GM19025 (cell line): Measurements from ENCODE around the gene SOX4.

Experiments used
- ATAC-seq: cut with Tn5 transposase; IDR thresholded peaks from one replicate; pipeline ENCODE4 v1.9.1; 2021; ENCODE audit warnings: mild to moderate bottlenecking, low read depth, moderate library complexity; ENCODE audit not compliant: unreplicated experiment

Gene SOX4

DNA sequence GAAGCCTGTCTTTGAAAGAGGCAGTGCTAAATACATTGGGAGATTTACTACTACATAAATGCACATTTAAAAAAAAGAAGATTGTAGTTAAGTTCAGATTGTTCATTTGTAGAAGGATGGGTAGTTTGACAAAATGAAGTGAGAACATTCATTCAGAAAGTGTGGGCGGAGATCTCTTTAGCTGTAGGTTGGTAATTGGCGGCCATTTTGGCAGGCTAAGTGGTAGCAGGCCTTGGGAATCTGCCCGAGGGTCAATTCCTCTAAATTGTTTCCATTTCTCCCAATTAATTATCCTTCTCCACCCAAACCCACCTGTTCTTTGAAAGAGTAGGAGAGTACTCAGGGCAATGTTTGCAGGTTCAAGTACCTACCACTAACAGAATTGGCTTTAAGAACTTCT, 17.9 kb downstream of the SOX4 start:
- no peak for ATAC-seq

DNA sequence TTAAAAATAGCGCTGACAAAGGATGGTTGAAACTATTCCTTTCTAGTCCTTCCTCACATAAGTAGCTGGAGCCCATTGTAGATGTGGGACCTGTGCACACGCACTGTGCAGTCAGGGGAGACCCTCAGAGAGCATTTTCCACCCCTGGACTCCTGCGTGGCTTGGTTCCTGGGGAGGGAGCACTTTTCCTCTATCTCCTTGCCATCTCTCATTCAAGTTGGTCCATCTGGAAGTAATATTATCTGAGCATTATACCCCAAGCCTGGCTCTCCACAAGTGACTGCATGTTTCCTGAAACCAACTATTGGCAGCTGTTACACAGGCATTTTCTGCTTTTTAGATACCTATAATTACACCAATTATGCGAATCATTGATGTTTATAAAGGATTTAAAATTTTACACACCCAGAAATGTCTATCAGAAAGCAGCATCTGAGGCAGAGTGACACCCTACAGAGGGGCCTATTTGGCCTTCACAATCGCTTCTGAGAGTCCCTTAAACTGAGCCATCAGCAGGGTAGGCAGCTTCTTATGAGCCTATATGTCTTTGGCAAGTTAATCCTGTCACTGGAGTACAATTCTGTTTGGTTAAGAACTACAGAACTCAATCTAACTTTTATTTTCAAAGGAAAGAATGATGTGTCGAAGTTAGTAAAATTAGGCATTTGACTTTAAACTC, 18.7 kb downstream of the SOX4 start:
- no peak for ATAC-seq

DNA sequence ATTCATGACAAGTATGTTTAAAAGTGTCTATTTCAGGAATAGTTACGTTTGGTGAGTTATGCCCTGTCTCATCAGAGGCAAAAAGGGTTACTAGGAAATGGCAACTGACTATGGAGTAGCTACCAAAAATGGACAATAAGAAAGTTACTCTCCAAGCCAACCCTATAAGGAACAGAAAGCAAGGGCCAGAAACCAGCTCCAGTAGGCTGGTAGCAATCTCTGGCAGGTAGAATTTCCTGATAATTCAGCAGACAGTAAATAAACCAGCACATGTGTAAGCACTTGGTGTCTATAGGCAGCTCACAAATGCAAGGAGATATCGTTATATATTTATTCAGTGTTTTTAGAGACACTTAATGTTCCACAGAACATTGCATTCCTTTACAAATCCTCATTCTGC, 20.3 kb downstream of the SOX4 start:
- no peak for ATAC-seq

DNA sequence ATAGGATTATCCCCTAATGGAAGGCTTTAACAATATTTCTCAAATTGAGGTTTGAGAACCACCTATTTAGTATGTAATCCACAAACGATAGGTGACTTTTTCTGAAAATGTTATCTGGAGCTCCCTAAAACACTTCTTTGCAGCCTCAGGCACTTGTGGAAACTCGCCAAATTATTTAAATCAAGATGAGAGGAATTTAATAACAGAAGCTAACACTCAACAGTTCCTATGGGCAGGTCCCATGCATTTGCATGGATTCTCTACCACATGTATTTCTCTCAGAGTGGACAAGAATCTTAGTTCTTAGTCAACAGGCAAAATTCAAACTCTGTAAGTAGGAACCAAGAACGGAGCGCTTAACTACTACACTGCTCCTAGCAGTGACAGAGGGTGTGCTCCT, 20.7 kb downstream of the SOX4 start:
- ATAC-seq: no peak

DNA sequence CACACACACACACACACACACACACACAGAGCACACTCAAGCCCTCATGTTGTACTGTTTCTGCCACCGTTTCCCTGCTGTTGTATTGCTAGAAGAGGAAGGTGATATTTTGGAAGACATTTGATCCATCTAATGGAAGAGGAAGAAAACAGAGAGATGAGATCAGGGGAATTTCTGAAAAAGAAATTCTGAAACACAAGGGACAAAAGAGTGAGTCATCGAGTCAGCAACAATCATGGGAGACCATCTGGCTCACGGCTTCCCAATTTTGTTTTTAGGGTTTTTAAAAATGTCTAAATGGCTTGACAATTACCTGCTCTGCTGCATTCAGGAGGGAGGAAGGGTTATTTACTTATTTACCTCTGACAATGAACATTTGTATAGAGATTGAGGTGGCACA, 22.0 kb downstream of the SOX4 start:
- ATAC-seq: no peak

DNA sequence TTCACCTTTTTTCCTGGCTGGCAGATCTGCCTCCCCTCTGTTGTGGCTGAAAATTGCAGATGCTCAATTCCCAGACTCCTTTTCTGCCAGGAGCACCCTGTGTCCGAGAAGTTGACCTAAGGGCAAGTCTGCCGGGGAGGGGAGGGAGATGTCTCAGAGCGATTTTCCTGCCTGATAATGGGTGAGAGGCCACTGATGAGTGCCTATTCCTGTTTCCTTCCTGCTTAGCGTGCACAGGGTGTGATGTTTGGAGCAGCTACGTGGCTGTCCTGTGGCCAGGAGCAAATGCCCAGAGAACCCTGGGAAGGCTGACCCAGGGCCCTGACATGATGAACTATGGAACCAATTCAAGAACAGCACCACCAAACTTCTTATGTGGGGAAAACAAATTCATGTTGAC, 22.5 kb downstream of the SOX4 start:
- ATAC-seq: no peak

DNA sequence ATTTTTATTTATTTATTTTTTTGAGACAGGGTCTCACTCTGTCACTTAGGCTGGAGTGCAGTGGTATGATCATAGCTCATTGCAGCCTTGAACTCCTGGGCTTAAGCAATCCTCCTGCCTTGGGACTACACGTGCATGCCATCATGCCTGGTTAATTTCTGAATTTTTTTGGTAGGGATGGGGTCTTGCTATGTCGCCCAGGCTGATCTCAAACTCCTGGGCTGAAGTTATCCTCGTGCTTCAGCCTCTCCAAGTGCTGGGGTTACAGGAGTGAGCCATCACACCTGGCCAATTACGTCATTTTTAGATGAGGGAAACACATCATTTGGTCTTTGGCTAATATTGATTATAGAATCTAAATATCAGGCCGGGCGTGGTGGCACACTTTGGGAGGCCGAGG, 32.1 kb downstream of the SOX4 start:
- ATAC-seq: no peak

DNA sequence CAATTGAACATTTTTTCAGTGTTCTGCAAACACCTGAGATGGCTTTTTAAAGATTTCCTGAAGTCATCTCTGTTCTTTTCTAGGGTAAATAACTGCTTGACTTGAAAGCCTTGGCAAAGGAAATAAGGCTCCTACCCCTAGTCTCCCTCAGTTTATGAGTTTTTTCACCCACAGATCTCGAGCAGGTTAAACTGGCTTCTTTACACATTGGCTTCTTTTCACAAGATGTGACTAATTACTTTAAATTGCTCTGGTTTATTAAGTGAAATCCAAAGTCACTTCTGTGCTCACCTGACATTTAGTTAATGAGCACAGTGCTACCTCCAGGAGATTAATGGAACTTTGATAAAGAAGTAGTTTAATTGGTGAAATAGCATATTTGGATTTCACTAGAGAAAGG, 33.2 kb downstream of the SOX4 start:
- ATAC-seq: no peak

DNA sequence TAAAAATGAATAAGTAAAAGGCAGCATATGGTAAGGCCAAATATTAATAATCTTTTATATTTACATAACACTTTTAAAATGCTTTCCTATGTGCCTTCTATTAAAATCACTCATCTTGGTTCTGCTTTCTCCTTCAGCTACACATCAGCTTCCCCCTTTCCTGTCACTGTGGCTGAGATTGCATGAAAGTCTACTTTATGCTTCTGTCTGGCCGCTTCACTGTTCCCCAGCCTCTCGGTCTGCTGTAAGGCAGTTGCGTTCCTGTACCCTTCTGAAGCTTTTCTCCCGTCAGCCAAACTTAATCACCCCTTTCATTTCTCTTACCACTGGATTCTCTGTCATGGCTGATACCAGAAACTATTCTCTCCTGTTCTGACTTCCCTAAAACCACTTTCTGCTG, 34.6 kb downstream of the SOX4 start:
- no peak for ATAC-seq

DNA sequence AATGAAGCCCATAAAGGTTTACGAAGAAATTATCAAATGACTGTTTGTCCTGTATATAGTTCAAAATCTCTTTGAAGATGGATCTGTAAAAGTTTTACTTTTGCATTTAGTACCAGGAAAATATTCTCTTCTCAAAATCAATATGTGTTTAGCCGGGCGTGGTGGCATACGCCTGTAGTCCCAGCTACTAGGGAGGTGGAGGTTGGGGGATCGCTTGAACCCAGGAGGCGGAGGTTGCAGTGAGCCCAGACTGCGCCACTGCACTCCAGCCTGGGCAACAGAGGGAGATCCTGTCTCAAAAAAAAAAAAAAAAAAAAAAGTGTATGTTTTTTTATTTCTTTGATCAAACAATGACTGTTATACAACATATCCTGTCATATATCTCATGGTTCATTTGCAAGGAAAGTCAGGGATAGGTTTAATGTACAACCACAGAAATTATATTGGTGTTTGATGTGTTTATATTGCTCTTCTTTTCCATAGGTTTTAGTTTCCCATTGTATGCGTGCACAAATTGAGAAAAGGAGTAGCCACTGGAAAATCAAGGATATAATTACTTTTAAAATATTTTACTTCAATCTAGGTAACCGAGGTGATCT, 40.1 kb downstream of the SOX4 start:
- no peak for ATAC-seq

DNA sequence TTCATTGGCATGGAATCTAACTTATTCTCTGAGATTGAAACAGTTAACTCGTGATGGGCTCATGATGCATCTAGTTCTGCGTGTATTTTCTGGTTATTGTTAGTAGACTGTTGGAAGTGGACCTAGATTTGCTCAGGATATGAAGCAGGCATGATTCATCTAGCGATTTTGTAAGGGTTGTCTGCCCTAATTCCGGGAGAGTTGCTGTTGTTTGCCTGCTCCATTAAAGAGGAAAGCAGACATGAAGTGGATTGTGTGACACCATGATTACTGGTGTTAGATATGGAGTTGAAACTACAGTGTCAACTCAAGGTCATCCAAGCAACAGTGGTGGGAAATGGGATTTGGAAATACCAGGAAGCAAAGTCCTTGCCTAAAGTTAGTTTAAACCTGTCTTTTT, 41.0 kb downstream of the SOX4 start:
- no peak for ATAC-seq

DNA sequence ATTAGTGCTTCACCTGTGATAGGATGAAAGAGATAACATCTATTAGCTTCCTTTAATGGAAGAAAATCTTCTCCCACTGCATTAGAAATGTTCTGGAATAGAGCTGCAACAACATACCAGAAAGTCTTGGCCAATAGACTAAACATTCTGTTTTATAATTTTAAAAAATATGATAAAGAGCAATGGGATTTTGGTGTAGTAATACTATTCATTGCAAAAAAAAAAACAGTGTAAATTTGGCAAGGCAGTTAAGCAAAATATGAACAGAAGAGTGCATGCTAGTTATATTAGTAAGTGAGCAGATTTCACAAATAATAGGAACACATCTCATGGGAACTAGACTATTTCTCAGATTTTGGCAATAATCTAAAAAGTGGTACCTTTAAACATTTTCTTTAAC, 43.3 kb downstream of the SOX4 start:
- ATAC-seq: no peak

DNA sequence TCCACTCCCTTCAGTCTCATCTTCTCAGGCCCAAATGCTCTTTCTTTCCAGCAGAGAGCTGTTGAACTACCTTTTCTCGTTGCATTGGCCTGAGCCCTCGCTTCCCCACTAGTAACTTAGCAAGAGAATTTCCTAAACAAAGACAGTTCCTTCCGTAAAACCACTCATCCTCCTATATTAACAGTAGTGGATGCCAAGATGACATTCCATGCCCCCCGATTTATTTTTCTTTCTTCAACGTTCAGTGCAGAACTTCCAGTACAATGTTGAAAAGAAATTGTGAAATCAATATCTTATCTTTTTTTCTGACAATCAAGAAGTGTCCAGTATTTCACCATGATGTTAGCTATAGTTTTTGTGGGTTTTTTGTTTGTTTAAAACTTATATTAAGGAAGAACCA, 45.8 kb downstream of the SOX4 start:
- ATAC-seq: no peak
